Activated CD4-positive, CD25-positive, alpha-beta regulatory T cell (primary cell): Measurements from ENCODE around the gene UBXN1.
"Not testable (repeated sequence)": the region's sequence is repeated elsewhere in the genome, so short reads cannot be mapped to it uniquely, and the experiment has no call there.

ENCODE experiments used
- DNase-seq, 4 experiments: peaks; one replicate each; lab custom pipeline; 2025; lab: John Stamatoyannopoulos, UW

The UBXN1 gene

DNA sequence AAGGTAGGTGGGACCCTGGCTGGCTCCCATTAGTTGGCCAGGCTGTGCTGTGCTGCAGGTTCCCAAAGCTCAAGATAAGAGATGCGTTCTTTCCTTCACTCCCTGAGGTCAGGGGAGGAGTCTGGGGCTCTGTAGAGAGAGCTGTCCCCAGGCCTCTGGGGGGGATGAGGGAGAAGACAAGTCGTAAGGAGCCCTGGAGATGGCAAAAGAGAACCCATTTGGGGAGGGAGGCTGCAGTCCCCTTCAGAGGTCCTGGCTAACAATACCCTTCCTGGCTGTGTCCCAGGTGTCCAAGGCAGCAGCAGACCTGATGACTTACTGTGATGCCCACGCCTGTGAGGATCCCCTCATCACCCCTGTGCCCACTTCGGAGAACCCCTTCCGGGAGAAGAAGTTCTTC lies 29.5 kb upstream of the UBXN1 start:
- DNase-seq: no peak

DNA sequence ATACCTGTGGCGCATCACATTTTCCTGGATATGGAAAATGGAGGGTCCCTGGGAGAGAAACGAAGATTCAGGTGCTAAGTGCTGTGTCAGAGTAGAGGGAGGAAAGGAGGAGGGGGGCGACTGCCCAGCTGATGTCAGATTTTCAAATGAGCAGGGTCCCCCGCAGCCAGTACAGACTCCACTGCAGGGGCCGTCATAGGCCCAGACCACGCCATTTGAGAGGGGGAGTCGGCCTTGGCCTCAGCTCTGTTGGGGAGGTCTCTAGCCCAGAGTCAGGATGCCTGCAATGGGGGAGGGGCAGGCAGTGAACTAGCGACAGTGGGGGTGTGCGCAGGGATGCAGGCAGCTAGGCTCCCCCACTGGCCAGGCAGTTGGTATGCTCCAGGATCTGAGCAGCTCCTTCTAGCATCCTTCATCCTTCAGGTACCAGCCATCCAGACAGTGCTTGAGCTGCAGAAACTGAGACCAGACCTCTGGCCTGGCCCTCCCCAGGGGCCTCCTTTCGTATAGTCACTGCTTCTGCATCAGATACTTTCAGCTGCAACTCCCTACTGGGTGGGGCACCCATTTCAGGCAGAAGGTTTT lies 28.5 kb upstream of the UBXN1 start, which contains the start of the genes BSCL2 and GNG3:
TSS of gene BSCL2 (minus strand) at position 148 of the 585 bp plus-strand sequence. CDS start 229 bp downstream, outside the sequence.
TSS of gene GNG3 (plus strand) at position 400 of the 585 bp plus-strand sequence. CDS start 620 bp downstream, outside the sequence.
- DNase-seq: no peak

GRCh38 chr11:62706850-62707247 lies 28.0 kb upstream of the UBXN1 start:
- DNase-seq: no peak

DNA sequence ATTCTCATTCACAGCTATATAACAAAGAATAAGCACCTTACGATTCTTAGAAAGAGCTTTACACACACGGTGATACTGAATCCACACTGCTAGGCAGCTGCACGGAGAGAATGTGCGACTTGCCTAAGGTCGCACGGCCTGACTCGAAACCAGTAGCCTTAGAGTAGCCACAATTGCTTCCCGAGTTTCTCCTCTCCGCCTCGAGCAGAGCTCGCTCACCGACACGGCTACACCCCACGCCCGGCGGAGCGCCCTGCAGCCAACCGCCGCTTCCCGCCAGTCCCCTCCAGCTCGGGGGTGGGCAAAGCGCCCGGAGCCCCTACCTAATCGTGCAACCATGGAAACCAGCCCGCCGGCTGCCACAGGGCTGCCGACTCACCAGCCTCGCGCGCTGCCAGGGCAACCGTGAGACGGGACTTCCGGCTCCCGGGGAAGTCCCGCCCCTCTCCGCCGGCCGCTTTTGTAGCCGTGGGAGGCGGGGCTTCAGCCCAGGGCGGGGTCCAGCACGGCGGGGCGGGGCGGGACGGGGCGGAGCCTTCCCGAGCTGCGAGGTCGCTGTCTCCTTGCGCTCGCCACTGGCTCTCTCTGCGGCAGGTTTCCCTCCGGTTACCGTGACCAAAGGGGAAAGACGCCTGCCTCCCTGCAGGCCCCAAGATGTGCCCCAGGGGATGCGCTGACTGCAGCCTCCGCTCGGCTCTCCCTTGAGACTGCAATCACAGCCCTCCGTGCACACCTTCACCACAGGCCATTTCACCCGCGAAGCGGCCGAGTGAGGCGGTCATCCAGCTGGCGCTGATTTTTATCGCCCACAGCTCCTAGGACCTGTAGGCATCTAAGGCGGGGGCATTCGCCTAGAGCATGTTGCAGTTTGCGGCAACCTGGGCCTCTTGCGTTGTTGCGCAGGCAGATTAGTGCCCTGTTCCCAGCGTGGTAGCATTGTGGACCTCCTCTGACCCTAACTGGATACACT lies 27.3 kb upstream of the UBXN1 start:
- peak; percentile 87 to 92 (median 91) for DNase-seq

DNA sequence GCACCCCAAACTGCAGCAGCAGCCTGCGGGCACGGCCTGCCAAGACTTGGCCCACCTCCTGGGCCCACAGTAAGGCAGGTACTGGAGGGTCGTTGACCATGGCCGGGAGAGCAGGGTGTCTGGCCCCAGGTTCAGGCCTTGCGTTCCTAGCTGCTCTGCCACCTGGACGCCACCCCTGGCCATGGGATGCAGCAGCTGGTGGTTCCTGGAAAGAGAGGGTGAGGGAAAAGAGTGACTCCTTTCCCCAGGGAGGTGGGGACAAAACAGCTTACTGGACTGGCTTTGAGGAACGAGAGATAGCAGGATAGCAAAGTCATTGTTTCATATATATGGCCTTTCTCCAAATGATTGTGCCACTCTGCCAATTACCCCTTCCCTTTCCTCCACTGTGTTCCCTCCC lies 26.5 kb upstream of the UBXN1 start:
- no peak for DNase-seq

- DNase-seq: not testable (repeated sequence)
Measured at GRCh38 chr11:62703921-62704320, 25.0 kb upstream of the UBXN1 start.

DNA sequence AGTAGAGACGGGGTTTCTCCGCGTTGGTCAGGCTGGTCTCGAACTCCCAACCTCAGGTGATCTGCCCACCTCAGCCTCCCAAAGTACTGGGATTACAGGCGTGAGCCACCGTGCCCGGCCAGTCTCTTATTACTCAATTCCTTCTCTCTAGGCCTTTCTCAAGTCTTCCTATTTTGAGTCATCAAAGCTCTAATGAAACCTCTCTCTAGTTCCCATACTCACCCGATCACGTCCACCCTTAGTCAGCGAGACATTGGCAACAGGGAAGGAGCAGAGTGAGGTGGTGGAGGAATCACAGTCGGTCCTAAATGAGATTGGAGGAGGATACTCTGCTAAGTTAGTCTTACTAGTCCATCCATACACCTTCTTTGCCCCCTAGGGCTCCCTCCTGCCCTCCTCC lies 23.4 kb upstream of the UBXN1 start:
- DNase-seq: no peak

DNA sequence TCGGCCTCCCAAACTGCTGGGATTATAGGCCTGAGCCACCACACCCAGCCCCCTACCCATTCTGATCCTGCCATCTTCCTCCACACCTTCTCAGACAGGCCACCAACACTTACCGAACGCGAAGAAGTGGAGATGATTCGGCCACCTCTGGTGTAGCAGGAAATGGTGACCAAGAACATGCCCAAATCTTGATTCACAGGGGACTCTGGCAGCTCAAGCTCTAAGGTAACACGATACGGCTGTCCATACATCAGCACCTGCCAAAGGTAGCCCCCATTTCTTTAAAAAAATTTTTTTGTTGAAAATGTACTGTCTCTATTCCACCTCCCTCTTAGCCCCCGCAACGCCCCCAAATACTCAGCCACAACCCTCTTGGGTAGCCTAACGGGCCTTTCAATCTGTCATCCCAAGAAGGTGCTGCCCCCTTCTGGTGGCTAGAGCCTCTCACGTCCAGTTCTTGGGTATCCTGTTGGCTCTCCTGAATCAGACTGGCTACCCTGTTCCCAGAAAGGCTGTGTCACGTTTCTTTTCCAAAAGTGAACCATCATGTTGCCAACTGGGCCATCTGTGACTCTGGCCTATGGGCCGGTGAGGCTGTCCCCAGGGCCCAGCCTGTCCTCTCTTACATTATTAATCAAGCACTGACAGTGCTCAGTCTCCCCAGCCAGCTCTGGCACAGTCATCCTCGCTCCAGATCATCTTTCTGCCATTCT lies 15.7 kb upstream of the UBXN1 start:
- peak; percentile 52 to 61 (median 56) for DNase-seq

GRCh38 chr11:62693624-62694023 lies 14.8 kb upstream of the UBXN1 start:
- not testable (repeated sequence) for DNase-seq

GRCh38 chr11:62689421-62690183 lies 10.7 kb upstream of the UBXN1 start, which contains the start of gene LRRN4CL:
LRRN4CL (minus strand) TSS chr11:62689530; CDS start chr11:62688508, 1,022 bp downstream.
- no peak for DNase-seq

GRCh38 chr11:62688491-62688890 lies 9.6 kb upstream of the UBXN1 start:
- DNase-seq: no peak

DNA sequence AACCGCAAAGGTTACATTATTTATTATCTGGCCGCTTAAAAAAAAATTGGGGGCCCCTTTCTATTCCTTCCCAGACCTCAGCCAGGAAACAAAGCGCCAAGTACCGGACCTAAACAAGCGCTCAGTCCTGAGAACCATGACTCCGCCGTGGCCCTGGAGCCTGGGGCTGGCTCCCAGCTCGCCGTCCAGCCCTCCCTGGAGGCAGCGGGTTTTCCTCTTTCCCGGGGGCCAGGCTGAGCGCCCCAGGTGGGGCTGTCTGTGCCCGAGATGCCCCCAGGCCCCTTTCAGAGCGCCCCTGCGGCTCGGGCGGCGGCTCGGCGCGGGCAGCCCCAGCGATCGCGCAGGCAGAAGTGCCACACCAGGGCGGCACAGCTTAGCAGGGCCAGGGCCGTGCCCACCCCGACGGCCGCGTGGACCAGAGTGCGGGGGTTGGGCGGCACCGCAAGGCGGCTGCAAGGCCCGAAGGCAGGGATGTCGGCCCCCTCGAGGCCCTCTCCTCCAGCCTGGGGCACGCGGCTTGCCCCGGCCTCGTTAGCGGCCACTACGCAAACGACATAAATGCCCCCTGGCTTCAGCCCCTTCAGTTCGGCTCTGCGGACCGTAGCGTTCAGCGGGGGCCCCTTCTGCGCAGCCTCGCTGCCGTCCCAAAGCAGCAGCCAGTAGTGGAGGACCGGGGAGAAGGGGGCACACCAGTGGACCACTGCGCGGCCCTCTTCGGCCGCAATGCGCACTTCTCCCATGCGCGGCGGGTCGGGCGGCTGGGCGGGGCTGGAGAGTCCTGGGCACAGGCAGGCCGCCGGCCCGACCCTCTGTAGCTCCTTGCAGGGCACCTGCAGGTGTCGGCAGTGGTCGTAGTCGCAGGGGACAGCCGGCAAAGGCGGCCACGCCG lies 8.9 kb upstream of the UBXN1 start:
- DNase-seq: no peak

GRCh38 chr11:62682518-62682917 lies 3.6 kb upstream of the UBXN1 start:
- no peak for DNase-seq

- peak in 1 of 4 experiments; percentile 21 for DNase-seq
Measured at GRCh38 chr11:62680825-62681240, 2.0 kb upstream of the UBXN1 start.

DNA sequence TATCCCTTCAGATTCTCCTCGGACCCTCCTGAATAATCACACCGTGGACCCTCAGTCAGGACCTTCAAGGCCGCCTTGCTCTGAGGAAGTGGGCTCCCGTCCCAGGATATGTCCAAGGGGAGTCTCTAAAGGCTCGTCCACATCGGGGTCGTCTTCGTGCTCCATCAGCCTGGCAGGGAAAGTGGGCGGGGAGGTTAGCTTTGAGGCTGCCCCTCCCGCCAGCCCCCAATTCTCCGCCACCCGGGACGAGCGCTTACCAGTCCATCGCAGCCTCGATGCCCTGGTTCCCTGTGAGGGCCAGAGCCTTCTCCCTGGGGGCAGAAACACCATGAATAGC lies 472 bp downstream of the UBXN1 start:
- DNase-seq: no peak

- no peak for DNase-seq
Measured at GRCh38 chr11:62677714-62678113, 1.2 kb downstream of the UBXN1 start.

GRCh38 chr11:62677156-62677555 lies 1.7 kb downstream of the UBXN1 start:
- no peak for DNase-seq

DNA sequence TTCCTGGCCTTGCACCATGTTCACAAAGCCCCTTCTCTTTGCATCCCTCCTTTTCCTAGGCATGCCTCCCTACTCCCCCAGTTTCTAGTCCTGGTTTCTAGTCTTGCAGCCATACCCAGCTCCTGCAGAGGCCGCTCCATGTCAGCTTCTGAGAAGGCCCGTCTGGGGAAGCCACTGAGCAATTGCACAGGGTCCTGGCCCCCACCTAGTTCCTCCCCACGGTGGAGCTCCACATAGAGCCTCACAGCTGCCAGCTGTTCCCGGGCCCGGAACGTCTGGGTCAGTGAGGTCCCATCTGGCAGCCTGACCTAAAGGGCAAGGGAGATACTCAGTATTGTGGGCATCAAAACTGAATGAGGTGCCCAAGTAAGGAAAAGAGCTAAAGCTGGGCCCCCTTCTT lies 2.2 kb downstream of the UBXN1 start:
- DNase-seq: no peak

DNA sequence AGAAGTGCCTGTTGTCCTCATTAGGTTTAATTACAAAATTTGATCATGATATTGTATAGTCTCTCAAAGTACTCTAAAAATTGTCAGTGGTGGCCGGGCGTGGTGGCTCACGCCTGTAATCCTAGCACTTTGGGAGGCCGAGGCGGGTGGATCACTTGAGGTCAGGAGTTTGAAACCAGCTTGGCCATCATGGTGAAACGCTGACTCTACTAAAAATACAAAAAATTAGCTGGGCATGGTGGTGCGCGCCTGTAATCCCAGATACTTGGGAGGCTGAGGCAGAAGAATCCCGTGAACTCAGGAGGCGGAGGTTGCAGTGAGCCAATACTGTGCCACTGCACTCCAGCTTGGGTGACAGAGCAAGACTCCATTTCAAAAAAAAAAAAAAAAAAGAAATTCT lies 3.5 kb downstream of the UBXN1 start:
- not testable (repeated sequence) for DNase-seq

DNA sequence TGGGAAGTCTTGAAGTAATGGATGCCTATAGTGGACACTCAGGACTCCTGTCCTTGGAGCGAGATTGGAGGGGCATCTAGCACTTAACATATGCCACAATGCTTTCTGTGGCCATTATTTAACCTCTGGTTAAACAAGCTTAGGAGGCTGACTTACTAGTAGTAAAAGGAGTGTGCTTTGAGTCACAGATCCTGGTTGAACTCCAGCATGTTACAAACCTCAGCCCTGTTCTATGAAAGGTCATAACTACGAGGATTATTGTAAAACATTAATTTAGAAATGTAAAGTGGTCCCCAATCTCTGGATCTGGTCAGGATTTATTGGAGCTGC lies 5.7 kb downstream of the UBXN1 start:
- DNase-seq: no peak
